Osteoblast (primary cell): Measurements from ENCODE around the gene WDFY4. TPM values are rescaled to one million over a fixed set of nuclear protein-coding genes. Genes with fewer than 3 reads are reported as not detected.

Source experiments
- DNase-seq: peaks from one replicate; pipeline ENCODE4 v3.0.0; 2011; ENCODE audit warnings: low spot score, mixed read lengths; ENCODE audit not compliant: insufficient read length; ENCODE audit errors: missing footprints
- H2AFZ ChIP-seq: 2 replicates; pipeline ENCODE4 v1.6.0; 2011; ENCODE audit warnings: mild to moderate bottlenecking, low read length
- H3K27ac ChIP-seq: 2 replicates; pipeline ENCODE4 v1.5.1; 2011; ENCODE audit warnings: mild to moderate bottlenecking, low read depth, low read length, moderate library complexity
- H3K27me3 ChIP-seq: 2 replicates; pipeline ENCODE4 v1.6.0; 2012; ENCODE audit warnings: mild to moderate bottlenecking, control low read depth, inconsistent platforms, low read length, moderate library complexity; ENCODE audit not compliant: insufficient read depth
- H3K36me3 ChIP-seq: 2 replicates; pipeline ENCODE4 v1.5.1; 2011; ENCODE audit warnings: mild to moderate bottlenecking, low read length, control low read depth, moderate library complexity; ENCODE audit not compliant: insufficient read depth
- H3K4me1 ChIP-seq: 2 replicates; pipeline ENCODE4 v1.5.1; 2011; ENCODE audit warnings: mild to moderate bottlenecking, low read length, control low read depth, moderate library complexity; ENCODE audit not compliant: insufficient read depth
- H3K4me2 ChIP-seq: 2 replicates; pipeline ENCODE4 v1.6.0; 2011; ENCODE audit warnings: mild to moderate bottlenecking, low read length; ENCODE audit not compliant: insufficient read depth
- H3K4me3 ChIP-seq: fragments of 200-600 bp; sonication (generic); 3 replicates; pipeline ENCODE4 v1.5.1; 2012; ENCODE audit warnings: mild to moderate bottlenecking, low read length, inconsistent platforms; ENCODE audit not compliant: insufficient read depth
- H3K79me2 ChIP-seq: 2 replicates; pipeline ENCODE4 v1.6.0; 2012; ENCODE audit warnings: mild to moderate bottlenecking, low read length, control low read depth, inconsistent platforms; ENCODE audit not compliant: insufficient read depth
- H3K9me3 ChIP-seq: 2 replicates; pipeline ENCODE4 v1.5.1; 2011; ENCODE audit warnings: low read depth, low read length, control low read depth
- H4K20me1 ChIP-seq: 2 replicates; pipeline ENCODE4 v1.6.0; 2012; ENCODE audit warnings: mild to moderate bottlenecking, low read length, control low read depth; ENCODE audit not compliant: insufficient read depth
- total RNA-seq: library from RNA; depleted of rRNA; stranded (reverse); fragments of >200 nt; gene quantifications from 2 replicates; pipeline ENCODE4 v1.2.3, GENCODE V29; 2012
- TF ChIP-seq, protein P1 (sequence below): IDR thresholded peaks from 2 replicates; pipeline ENCODE4 v1.5.1; 2011; ENCODE audit warnings: mild to moderate bottlenecking, low read depth, low read length, moderate library complexity; ENCODE audit errors: extremely low read depth

Gene WDFY4
- total RNA-seq, 1 donor, result 0.36 TPM

DNA sequence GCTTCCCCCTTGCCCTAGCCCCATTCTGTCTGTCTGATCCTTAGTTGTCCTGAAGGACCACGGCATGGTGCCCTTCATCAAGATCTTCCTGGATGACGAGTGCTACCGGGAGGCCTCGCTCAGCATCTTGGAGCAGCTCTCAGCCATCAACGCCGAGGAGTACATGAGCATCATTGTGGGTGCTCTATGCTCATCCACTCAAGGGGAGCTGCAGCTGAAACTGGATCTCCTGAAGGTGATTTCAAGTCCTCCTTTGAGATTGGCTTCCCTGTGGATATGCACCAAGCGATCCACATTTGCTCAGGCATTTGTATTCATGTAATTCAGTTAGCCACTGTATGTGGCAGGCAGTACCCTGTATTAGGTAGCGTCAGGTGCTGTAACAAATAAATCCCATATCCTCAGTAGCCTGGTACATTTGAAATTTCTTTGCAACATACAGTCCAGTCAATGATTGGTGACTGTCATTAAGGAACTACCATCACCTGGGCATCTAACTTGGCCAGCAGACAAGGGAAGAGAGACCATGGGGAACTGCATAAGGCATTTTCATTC is 51.2 kb downstream of the WDFY4 start:
- Histone ChIP-seq H3K4me3 (no peak overlapping the region), H3K36me3 (no peaks in the 10 kb centered on the region), H3K79me2 (no peaks in the 10 kb centered on the region), H3K27me3 (peaks cover 7% of the 10 kb centered on the region), H3K9me3 (no peaks in the 10 kb centered on the region), H2AFZ (no peak overlapping the region), H3K27ac (no peak overlapping the region), H3K4me2 (no peak overlapping the region), H3K4me1 (no peaks in the 10 kb centered on the region), H4K20me1 (no peaks in the 10 kb centered on the region)
- DNase-seq, result no peak
- TF ChIP-seq, protein P1, sequence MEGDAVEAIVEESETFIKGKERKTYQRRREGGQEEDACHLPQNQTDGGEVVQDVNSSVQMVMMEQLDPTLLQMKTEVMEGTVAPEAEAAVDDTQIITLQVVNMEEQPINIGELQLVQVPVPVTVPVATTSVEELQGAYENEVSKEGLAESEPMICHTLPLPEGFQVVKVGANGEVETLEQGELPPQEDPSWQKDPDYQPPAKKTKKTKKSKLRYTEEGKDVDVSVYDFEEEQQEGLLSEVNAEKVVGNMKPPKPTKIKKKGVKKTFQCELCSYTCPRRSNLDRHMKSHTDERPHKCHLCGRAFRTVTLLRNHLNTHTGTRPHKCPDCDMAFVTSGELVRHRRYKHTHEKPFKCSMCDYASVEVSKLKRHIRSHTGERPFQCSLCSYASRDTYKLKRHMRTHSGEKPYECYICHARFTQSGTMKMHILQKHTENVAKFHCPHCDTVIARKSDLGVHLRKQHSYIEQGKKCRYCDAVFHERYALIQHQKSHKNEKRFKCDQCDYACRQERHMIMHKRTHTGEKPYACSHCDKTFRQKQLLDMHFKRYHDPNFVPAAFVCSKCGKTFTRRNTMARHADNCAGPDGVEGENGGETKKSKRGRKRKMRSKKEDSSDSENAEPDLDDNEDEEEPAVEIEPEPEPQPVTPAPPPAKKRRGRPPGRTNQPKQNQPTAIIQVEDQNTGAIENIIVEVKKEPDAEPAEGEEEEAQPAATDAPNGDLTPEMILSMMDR, result no peak

DNA sequence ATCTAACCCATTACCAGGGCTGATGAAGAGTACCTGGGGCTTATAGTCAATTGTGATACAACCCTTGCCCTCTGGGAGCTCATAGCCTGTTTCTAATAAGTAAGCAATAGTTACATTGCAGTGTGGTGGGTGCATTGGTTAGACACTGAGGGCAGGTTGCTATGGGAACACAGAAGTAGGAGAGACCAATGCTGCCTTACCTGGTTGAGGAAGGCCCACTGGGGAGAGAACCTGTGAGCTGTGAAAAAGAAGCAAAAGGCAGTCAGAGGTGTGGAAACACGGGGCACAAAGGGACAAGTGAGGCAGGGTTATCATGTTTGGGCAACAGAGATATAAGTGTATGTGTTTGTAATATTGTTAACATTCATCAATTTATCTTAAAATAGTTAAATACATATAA is 51.9 kb downstream of the WDFY4 start:
- Histone ChIP-seq H4K20me1 (no peaks in the 10 kb centered on the region), H3K27me3 (peaks cover 7% of the 10 kb centered on the region), H3K9me3 (no peaks in the 10 kb centered on the region), H3K4me3 (no peak overlapping the region), H3K79me2 (no peaks in the 10 kb centered on the region), H3K27ac (no peak overlapping the region), H2AFZ (no peak overlapping the region), H3K36me3 (no peaks in the 10 kb centered on the region), H3K4me1 (no peaks in the 10 kb centered on the region), H3K4me2 (no peak overlapping the region)
- DNase-seq, result no peak
- TF ChIP-seq, protein P1, result no peak

DNA sequence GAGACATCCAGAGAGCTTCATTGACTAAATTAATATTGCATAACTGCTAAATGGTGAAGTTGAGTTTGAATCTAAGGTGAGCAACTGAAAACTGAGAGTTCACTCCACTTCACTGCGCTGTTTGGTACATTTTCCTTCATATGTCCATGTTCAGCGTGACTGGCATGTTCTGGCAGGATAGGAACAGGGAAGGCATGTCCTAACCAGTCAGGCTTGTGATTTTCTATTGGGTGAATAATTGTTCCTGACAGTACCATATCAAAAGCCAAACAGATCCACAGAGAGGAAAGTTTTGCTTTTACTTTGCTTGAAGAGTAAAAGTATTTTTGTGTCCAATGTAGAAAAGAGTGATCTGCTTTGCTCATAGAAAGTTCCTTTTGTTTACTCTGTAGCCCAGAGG is 53.2 kb downstream of the WDFY4 start:
- TF ChIP-seq, protein P1, result no peak
- H3K4me1 ChIP-seq, result no peaks in the 10 kb centered on the region
- H3K9me3 ChIP-seq, result no peaks in the 10 kb centered on the region
- H3K4me3 ChIP-seq, result no peak overlapping the region
- DNase-seq, result no peak
- no peak overlapping the region for H3K27ac ChIP-seq
- no peak overlapping the region for H3K4me2 ChIP-seq
- H3K27me3 ChIP-seq, result peaks cover 7% of the 10 kb centered on the region
- H3K79me2 ChIP-seq, result no peaks in the 10 kb centered on the region
- H2AFZ ChIP-seq, result no peak overlapping the region
- no peaks in the 10 kb centered on the region for H3K36me3 ChIP-seq
- no peaks in the 10 kb centered on the region for H4K20me1 ChIP-seq

DNA sequence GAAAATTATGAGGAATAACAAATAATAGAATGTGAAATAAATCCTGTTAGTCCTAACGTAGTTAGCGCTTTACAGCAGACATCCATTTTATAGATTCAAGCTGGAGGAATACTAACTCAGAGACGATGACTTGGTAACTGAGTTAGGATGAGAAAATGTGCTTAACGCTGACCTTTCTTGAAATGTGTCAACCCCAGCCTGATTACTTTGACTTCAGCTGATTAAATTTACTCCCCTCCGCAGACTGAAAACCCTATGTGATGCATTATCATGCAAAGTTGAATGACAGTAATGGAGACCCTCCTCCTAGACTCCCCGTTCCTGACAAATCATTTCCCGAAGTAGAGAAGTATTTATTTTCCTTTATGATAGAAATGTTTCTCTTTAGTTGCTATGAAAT is 54.5 kb downstream of the WDFY4 start:
- no peak for DNase-seq

More for the DNA sequence above, 54.5 kb downstream of the WDFY4 start:
- no peaks in the 10 kb centered on the region for H3K79me2 ChIP-seq
- no peaks in the 10 kb centered on the region for H3K36me3 ChIP-seq
- peaks cover 7% of the 10 kb centered on the region for H3K27me3 ChIP-seq
- no peaks in the 10 kb centered on the region for H4K20me1 ChIP-seq
- TF ChIP-seq, protein P1, result no peak
- no peak overlapping the region for H2AFZ ChIP-seq
- no peak overlapping the region for H3K4me2 ChIP-seq
- H3K4me3 ChIP-seq, result no peak overlapping the region
- no peaks in the 10 kb centered on the region for H3K4me1 ChIP-seq
- no peaks in the 10 kb centered on the region for H3K9me3 ChIP-seq
- no peak overlapping the region for H3K27ac ChIP-seq
